Prostate gland (tissue), 2 donors: ENCODE data around the gene GPR68.

ENCODE experiments used
- POLR2A ChIP-seq: fragments of 450-650 bp; IDR thresholded peaks from one replicate; pipeline ENCODE4 v1.6.1; 2016; ENCODE audit warnings: antibody characterized with exemption, mild to moderate bottlenecking
- TF ChIP-seq, protein P1 (sequence below), 4 experiments: fragments of 200-600 bp in 2 of 4; fragments of 450-650 bp in 2 of 4; sonication (generic) in 2 of 4; IDR thresholded peaks; 1 replicate in 3 of 4; 2 replicates in 1 of 4; pipeline ENCODE4 v1.5.1; 2016 to 2019; ENCODE audit warnings: antibody characterized with exemption in 4 of 4, mild to moderate bottlenecking in 2 of 4, moderate library complexity in 2 of 4

DNA sequence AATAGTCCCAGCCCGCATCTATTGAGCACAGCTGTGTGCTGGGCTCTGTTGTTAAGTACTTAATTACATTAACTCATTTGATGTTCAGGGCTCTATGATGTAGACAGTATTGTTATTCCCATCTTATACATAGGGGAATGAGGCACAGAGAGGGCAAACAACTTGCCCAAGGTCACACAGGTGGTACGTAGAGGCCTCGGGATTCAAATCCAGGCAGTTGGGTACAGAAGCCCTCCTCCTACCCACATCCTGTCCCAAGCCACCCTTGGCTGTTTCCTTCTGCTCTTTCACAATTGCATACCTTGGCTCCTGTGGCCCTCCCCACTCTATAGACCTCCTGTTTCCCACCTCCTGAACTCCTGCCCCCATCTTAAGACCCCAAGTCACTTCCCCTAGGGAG is 10.0 kb upstream of the GPR68 start:
- TF ChIP-seq, protein P1, sequence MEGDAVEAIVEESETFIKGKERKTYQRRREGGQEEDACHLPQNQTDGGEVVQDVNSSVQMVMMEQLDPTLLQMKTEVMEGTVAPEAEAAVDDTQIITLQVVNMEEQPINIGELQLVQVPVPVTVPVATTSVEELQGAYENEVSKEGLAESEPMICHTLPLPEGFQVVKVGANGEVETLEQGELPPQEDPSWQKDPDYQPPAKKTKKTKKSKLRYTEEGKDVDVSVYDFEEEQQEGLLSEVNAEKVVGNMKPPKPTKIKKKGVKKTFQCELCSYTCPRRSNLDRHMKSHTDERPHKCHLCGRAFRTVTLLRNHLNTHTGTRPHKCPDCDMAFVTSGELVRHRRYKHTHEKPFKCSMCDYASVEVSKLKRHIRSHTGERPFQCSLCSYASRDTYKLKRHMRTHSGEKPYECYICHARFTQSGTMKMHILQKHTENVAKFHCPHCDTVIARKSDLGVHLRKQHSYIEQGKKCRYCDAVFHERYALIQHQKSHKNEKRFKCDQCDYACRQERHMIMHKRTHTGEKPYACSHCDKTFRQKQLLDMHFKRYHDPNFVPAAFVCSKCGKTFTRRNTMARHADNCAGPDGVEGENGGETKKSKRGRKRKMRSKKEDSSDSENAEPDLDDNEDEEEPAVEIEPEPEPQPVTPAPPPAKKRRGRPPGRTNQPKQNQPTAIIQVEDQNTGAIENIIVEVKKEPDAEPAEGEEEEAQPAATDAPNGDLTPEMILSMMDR (IDR thresholded peaks at IDR 0.05): no peak
- no peak for TF ChIP-seq POLR2A
